Neutrophil (primary cell): ENCODE measurements around the gene ERCC6L.

ENCODE experiments used
- H3K27ac ChIP-seq: fragments of 200-600 bp; sonication (generic); 2 replicates; pipeline ENCODE4 v1.5.1; 2016; ENCODE audit warnings: mild to moderate bottlenecking, moderate library complexity
- H3K27me3 ChIP-seq: fragments of 200-600 bp; sonication (generic); 2 replicates; pipeline ENCODE4 v1.6.0; 2016; ENCODE audit warnings: mild to moderate bottlenecking
- H3K36me3 ChIP-seq: fragments of 200-600 bp; sonication (generic); 2 replicates; pipeline ENCODE4 v1.5.1; 2017
- H3K4me1 ChIP-seq, 2 experiments: fragments of 200-600 bp in 1 of 2; sonication (generic) in 1 of 2; 1 replicate in 1 of 2; 2 replicates in 1 of 2; pipeline versions ENCODE4 v1.5.1 to v1.6.1; 2013 to 2016; ENCODE audit warnings: low read depth in 1 of 2, low read length in 1 of 2, mild to moderate bottlenecking in 1 of 2, moderate library complexity in 1 of 2; ENCODE audit not compliant: control insufficient read depth in 1 of 2, insufficient read depth in 1 of 2
- H3K4me3 ChIP-seq, 2 experiments: fragments of 200-600 bp in 1 of 2; sonication (generic) in 1 of 2; 1 replicate in 1 of 2; 2 replicates in 1 of 2; pipeline ENCODE4 v1.5.1; 2013 to 2016; ENCODE audit warnings: low read depth in 1 of 2, low read length in 1 of 2, mild to moderate bottlenecking in 1 of 2, moderate library complexity in 1 of 2
- H3K9me3 ChIP-seq: fragments of 200-600 bp; sonication (generic); 2 replicates; pipeline ENCODE4 v1.5.1; 2016
- CTCF ChIP-seq: fragments of 200-600 bp; sonication (generic); IDR thresholded peaks from 2 replicates; pipeline ENCODE4 v1.5.1; 2016; ENCODE audit warnings: antibody characterized with exemption

The ERCC6L gene

GRCh38 chrX:72205706-72206105 is 33.1 kb downstream of the ERCC6L start:
- peaks cover 5% of the 10 kb centered on the region for H3K36me3 ChIP-seq
- H3K27me3 ChIP-seq: no peaks in the 10 kb centered on the region
- H3K4me1 ChIP-seq: no peaks in the 10 kb centered on the region
- no peak overlapping the region for H3K4me3 ChIP-seq
- TF ChIP-seq CTCF: no peak
- no peak overlapping the region for H3K27ac ChIP-seq
- H3K9me3 ChIP-seq: no peaks in the 10 kb centered on the region

- Histone ChIP-seq H3K4me3 (no peak overlapping the region), H3K9me3 (no peaks in the 10 kb centered on the region), H3K27me3 (no peaks in the 10 kb centered on the region), H3K27ac (no peak overlapping the region), H3K4me1 (no peaks in the 10 kb centered on the region), H3K36me3 (peaks cover 9% of the 10 kb centered on the region)
- no peak for TF ChIP-seq CTCF
Observed at GRCh38 chrX:72203421-72203820, 35.4 kb downstream of the ERCC6L start.

DNA sequence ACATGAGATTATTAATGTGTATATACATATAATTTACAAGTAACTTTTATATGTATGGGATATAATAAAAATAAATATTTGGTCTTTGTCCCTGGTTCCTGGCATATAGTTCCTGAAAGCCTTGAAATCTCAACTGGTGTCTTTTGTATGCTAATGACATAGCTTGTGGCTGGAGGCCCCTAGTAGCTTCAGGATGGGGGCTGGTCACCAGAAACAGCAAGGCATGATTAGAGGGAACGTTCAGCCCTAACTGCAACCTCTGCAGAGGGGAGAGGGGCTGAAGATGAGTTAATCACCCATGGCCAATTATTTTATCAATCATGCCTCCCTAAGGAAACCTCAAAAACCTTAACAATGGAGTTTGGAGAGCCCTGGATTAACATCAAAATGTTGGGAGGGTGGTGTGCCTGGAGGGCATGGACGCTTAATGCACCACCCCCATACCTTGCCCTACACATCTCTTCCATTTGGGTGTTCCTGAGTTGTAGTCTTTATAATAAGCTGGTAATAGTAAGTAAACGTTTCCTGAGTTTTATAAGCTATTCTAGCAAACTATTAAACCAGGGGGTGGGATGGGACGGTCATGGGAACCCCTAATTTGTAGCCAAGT is 35.9 kb downstream of the ERCC6L start:
- Histone ChIP-seq H3K27me3 (no peaks in the 10 kb centered on the region), H3K27ac (no peak overlapping the region), H3K4me3 (no peak overlapping the region), H3K9me3 (no peaks in the 10 kb centered on the region), H3K36me3 (peaks cover 8% of the 10 kb centered on the region), H3K4me1 (no peaks in the 10 kb centered on the region)
- TF ChIP-seq CTCF: no peak

DNA sequence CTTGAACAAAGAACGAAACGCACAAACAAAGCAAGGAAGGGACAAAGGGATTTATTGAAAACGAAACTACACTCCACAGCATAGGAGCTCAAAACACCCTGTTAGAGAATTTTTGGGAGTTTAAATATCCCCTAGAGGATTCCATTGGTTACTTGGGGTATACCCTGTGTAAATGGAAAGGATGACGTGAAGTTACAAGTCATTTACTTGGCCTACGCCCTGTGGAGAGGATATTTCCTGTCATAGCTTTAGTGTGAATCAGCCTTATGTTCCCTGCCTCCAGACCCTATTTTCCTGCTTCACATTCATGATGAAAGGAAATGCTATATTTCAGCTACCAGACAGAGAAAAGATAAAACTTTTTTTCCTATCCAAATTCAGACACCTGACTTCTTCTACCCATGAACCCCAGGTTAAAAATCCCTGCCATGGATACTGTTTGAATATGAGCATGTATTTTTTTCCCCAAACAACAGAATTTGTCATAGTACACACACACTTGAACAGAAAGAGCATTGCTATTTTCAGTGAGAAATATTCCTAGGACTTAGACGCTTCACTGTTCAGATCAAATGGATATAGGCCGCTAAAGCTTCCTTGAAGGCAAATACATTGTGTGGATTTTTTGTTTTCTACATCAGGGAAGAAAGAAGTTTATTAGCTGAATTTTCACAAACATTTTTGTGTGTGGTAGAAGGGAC is 36.8 kb downstream of the ERCC6L start:
- Histone ChIP-seq H3K27ac (no peak overlapping the region), H3K36me3 (peaks cover 17% of the 10 kb centered on the region)

DNA sequence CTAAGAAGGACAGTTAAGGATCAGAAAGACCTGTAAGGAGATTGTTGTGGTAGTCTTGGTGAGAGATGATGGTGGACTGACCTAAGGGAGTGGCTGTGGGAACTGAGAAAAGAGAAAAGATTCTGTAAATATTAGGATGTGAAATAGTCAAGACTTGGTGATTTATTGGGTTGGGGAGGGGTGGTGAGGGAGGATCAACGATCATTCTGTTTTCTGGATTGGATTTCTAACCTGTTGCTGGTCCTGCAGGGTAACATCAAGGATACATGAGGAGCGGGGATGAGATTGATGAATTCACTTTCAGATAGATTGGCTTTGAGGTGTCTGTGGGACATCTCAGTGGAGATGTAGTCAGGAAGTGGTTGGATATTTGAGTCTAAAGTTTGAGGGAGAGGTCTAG is 55.9 kb downstream of the ERCC6L start:
- Histone ChIP-seq H3K27me3 (no peaks in the 10 kb centered on the region), H3K4me1 (peaks cover 7 to 23% of the 10 kb centered on the region in 2 experiments), H3K36me3 (peaks cover 10% of the 10 kb centered on the region), H3K9me3 (no peaks in the 10 kb centered on the region), H3K4me3 (no peak overlapping the region), H3K27ac (no peak overlapping the region)
- TF ChIP-seq CTCF: no peak

More for the DNA sequence above, 36.8 kb downstream of the ERCC6L start:
- TF ChIP-seq CTCF: no peak
- no peaks in the 10 kb centered on the region for H3K4me1 ChIP-seq
- H3K9me3 ChIP-seq: no peaks in the 10 kb centered on the region
- no peak overlapping the region for H3K4me3 ChIP-seq
- H3K27me3 ChIP-seq: no peaks in the 10 kb centered on the region
